ENCODE measurements around the gene ARL6IP1. TPM values are rescaled to one million over a fixed set of nuclear protein-coding genes. Genes with fewer than 3 reads are reported as not detected.

The ARL6IP1 gene
- total and polyA plus RNA-seq, 8 donors, result 36.0 to 309 (median 56.9) TPM

DNA sequence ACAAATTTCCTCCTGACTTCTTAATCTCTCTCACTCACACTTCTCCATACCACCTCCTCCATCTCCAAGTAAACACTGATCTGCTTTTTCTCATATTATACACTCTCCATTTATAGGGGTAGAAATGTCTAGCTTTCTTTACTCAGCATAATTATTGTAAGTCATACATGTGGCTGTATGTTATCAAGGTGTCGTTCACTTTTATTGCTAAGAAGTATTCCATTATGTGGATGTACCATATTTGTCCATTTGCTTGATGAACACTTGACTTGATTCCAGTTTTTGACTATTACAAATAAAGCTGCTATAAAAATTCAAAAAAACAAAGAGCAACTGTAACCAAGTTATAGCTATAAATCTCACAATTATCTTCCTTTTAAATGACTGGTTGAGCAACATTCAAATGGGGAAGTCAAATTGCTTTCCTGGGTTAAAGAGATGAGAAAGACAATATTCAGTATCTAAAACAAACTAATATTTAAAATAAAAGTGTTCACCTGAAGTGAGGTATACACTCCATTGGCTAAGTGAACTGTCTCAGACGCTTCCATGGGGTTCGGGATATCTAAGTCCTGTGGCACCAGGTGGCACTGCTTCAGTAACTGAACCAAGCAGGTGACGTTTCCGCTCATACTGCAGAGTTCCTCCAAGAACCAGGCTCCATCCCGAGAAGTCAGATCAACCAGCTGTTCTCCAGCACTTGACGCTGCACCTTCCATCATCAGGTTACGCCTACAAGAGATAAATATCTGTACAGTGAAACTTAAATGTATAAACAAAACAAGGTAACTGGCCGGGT, 32.6 kb upstream of the ARL6IP1 start:
- peaks cover 70 to 100% (median 100%) of the 10 kb centered on the region in 4 donors for H3K36me3 ChIP-seq
- intact Hi-C loops (cut with DNase I; ENCODE audit: low total_unique reads), result no loop called here
- H3K4me1 ChIP-seq, result no peaks in the 10 kb centered on the region
- no peak for DNase-seq
- no peak overlapping the region for H3K27ac ChIP-seq
- TF ChIP-seq EP300 (IDR thresholded peaks at IDR 0.05) (no peak), POLR2AphosphoS5 (IDR thresholded peaks at IDR 0.05) (no peak), POLR2A (IDR thresholded peaks at IDR 0.05) (no peak)
- TF ChIP-seq, protein P1, sequence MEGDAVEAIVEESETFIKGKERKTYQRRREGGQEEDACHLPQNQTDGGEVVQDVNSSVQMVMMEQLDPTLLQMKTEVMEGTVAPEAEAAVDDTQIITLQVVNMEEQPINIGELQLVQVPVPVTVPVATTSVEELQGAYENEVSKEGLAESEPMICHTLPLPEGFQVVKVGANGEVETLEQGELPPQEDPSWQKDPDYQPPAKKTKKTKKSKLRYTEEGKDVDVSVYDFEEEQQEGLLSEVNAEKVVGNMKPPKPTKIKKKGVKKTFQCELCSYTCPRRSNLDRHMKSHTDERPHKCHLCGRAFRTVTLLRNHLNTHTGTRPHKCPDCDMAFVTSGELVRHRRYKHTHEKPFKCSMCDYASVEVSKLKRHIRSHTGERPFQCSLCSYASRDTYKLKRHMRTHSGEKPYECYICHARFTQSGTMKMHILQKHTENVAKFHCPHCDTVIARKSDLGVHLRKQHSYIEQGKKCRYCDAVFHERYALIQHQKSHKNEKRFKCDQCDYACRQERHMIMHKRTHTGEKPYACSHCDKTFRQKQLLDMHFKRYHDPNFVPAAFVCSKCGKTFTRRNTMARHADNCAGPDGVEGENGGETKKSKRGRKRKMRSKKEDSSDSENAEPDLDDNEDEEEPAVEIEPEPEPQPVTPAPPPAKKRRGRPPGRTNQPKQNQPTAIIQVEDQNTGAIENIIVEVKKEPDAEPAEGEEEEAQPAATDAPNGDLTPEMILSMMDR (IDR thresholded peaks at IDR 0.05), result no peak
- no peak overlapping the region for H3K4me3 ChIP-seq
- 88 to 93% (median 90%) methylated on average over 9 of the region's 9 CpGs for WGBS, 5 donors
- H3K9me3 ChIP-seq, result no peaks in the 10 kb centered on the region
- no peaks in the 10 kb centered on the region for H3K27me3 ChIP-seq

DNA sequence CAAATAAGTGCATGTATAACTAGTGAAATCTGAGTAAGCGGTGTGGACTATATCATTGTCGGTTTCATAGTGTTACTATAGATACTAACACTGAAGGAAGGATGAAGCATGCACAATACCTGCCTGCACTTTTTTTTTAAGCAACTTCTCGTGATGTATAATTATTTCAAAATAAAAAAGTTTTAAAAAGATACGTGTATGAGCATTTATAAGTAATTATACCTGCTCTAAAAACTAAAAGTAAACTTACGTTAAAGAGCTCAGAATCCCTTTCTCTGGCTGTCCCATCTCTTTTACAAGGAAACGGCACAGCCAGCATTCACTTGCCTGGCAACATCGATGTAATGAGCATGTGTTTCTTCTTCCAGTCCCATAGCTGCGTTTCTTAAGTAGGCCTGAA, 31.3 kb upstream of the ARL6IP1 start:
- Histone ChIP-seq H3K4me3 (no peak overlapping the region), H3K4me1 (no peaks in the 10 kb centered on the region), H3K27ac (no peak overlapping the region), H3K27me3 (no peaks in the 10 kb centered on the region), H3K9me3 (no peaks in the 10 kb centered on the region), H3K36me3 (peaks cover 65 to 100% (median 100%) of the 10 kb centered on the region in 4 donors)
- intact Hi-C loops (cut with DNase I; ENCODE audit: low total_unique reads), result no loop called here
- 85 to 95% (median 93%) methylated on average over 8 of the region's 8 CpGs for WGBS, 5 donors
- TF ChIP-seq, protein P1 (IDR thresholded peaks at IDR 0.05), result no peak
- TF ChIP-seq POLR2A (IDR thresholded peaks at IDR 0.05), result no peak
- DNase-seq, result no peak

DNA sequence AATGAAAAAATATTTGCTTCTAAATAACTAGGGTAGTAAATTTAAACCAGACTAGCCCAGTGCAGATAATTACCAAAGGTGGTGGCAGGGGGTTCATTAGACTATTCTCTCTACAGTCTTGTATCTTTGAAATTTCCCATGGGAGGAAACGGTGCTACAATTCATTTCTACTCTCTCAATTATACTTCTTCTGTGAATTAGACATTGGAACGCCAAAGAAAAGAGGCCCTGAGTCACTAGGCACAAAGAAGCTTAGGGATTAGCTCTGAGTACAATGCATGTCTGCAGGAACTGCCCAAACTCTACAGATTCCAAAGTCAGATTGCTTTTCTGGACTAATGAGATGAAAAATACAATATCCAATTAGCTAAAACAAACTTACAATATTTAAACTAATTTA, 30.7 kb upstream of the ARL6IP1 start:
- no peak for DNase-seq
- Histone ChIP-seq H3K27ac (no peak overlapping the region), H3K4me3 (no peak overlapping the region), H3K9me3 (no peaks in the 10 kb centered on the region), H3K4me1 (no peaks in the 10 kb centered on the region), H3K27me3 (no peaks in the 10 kb centered on the region), H3K36me3 (peaks cover 62 to 97% (median 97%) of the 10 kb centered on the region in 4 donors)
- intact Hi-C loops (cut with DNase I; ENCODE audit: low total_unique reads), result no loop called here
- TF ChIP-seq, protein P1 (IDR thresholded peaks at IDR 0.05), result no peak
- no peak for TF ChIP-seq EP300 (IDR thresholded peaks at IDR 0.05)
- TF ChIP-seq POLR2AphosphoS5 (IDR thresholded peaks at IDR 0.05), result no peak
- no peak for TF ChIP-seq POLR2A (IDR thresholded peaks at IDR 0.05)
- WGBS, 5 donors, result 70 to 92% (median 85%) methylated on average over 2 of the region's 2 CpGs

DNA sequence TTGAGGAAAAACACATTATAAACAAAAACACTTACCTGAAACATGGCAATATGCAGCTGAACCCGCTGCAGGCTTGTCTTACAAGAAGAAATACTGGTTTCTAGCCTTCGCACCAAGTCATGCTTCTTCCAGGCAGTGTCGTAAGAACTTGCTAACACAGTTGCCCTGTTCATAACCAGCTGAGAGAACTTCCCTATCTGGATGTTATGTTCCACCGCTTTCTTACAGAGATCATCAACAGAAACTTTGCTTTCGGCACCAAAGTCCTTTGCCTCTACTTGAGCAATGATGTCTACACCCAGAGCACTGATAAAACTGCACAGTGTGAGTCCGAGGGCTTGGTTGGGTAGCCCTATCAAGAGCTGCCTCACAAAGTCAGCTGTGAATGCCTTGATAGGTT, 27.9 kb upstream of the ARL6IP1 start:
- intact Hi-C loops (cut with DNase I; ENCODE audit: low total_unique reads), result no loop called here
- 89 to 97% (median 95%) methylated on average over 6 of the region's 6 CpGs for WGBS, 5 donors
- no peak overlapping the region for H3K4me3 ChIP-seq
- no peak for DNase-seq
- peaks cover 38 to 73% (median 73%) of the 10 kb centered on the region in 4 donors for H3K36me3 ChIP-seq
- H3K4me1 ChIP-seq, result no peaks in the 10 kb centered on the region
- no peak overlapping the region for H3K27ac ChIP-seq
- TF ChIP-seq, protein P1 (IDR thresholded peaks at IDR 0.05), result no peak
- no peak for TF ChIP-seq EP300 (IDR thresholded peaks at IDR 0.05)
- no peaks in the 10 kb centered on the region for H3K27me3 ChIP-seq
- no peaks in the 10 kb centered on the region for H3K9me3 ChIP-seq
